Hematopoietic multipotent progenitor cell treated with erythropoietin and hydrocortisone succinate and interleukin-3 and kit ligand, for 4 days (in vitro differentiated cells): ENCODE data around the gene PARD6B.

ENCODE experiments used
- DNase-seq: peaks from one replicate; pipeline ENCODE4 v3.0.0-alpha.2; 2015

The PARD6B gene

DNA sequence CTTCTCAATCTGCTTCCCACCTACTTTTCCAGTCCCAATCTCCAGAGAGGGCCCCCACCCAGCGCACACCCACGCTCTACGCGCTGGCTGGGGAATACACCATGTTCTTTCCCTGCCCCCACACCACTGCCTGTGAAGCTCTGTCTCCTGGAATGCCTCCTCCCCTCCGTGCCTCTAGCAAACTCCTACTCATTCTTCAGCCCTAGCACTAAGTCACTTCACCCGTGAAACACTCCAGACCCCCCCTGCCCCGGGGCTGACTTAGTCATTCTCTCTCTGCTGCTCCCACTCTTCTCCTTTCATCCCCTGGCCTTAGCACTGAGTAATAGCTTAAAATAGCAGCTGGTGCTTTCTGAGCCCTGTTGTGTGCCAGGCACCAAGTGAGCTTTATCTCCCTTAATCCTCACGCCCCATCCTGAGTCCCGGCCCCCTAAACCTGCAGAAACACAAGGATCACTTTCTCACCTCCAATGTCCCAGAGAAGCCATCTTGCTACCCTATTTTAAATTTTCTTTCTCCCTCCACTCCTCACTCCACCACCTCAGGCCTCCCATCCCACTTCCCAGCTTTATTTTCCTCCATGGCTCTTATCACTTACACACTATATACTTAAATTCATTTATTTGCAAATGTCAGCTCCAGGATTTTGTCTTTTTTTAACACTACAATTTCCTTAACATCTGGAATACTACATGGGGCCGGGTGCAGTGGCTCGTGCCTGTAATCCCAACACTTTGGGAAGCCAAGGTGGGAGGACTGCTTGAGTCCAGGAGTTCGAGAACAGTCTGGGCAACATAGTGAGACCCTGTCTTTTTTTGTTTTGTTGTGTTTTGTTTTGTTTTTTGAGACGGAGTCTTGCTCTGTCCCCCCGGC lies 6.3 kb upstream of the PARD6B start:
- DNase-seq: no peak

DNA sequence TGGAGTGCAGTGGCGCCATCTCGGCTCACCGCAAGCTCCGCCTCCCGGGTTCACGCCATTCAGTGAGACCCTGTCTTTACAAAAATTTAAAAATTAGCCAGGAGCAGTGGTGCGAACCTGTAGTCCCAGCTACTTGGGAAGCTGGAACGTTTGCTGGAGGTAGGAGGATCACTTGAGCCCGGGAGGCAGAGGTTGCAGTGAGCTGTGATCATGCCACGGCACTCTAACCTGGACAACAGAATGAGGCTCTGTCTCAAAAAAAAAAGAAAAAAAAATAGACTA lies 5.7 kb upstream of the PARD6B start:
- DNase-seq: no peak

DNA sequence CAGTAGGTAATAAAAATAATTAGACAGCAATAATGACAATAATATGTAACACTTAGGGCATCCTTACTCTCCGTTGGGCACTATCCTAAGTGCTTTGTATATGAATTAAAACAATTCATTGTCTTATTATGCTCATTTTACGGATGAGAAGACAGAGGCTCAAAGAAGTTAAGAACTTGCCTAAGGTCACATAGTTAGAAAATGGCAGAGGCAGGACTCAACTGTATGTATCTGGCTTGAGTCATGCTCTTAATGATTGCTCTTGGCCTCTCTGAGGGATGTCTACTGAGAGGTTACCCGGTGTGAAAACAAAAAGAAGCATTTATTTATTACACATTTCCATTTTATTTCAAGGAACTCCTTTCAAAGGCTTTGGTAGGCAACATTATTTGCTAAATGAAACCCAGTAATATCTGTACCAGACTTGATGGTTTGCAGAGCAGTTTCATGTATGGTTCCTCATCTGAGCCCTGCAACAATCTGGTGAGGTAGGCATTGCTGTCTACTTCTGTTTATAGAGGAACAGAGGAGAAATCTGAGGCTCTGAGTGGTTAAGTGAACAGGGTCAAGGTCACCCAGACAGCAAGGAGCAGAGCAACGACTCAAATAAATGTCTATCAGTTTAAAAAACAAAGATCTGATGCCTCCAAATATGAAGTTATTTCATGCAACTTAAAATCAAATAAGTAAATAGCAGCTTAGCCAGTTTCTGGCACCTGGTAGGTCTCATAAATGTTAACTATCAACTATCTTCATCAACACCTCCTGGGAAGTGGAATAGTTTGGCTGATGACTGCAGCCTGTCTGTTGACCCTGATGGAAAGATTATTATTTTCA lies 4.2 kb upstream of the PARD6B start:
- no peak for DNase-seq

DNA sequence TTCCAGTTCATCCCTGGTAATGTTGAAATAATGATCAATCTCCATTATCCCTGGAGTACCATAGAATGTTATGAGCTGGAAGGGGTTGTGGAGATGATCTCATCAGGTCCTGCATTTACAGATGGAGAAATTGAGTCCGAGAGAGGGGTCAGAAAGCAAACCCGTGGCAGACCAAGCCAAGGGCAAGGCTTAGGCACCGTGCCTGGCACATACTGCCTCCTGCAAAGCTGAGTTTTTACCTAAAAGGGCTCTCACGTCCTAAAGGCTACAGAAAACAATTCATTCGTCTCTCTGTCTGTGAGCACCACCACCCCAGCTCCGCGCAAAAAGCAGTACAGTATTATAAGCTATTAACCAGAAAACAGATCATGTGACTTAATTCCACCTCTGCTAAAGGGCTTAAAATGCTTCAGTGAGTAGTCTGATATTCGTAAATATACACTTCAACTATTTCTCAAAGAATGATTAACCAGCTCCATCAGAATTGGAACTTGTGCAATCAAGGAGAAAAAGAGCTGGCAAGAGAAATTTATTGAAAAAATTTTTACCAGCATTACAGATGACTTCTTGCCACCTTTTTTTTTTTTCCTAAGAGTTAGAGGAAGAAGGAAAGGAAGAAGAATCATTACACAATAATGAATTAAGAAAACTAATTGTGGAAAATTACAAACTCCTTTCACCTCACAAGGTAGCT lies 3.4 kb upstream of the PARD6B start:
- no peak for DNase-seq

DNA sequence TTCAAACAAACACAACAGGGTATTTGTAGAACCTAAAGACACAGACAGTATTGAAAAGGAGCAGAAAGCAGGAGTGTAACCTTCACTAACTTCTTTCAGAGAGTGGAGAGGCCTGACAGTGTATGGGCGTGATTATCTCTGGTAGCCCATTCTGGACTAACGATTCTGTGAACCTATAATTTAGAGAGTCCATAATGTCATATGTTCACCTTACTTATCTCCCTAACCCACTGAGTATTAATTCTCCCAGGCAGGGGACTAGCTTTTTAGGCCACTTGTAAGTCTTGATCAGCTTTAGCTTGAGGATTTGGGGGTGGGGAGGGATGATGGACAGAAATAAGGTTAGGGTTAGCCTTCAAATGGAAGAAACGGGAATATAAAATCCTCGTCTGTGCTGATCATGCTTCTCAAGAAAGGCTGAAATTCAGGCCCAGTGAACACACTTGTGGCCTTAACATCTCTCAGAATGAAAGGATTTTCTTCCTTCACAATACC lies 2.8 kb upstream of the PARD6B start:
- DNase-seq: no peak

DNA sequence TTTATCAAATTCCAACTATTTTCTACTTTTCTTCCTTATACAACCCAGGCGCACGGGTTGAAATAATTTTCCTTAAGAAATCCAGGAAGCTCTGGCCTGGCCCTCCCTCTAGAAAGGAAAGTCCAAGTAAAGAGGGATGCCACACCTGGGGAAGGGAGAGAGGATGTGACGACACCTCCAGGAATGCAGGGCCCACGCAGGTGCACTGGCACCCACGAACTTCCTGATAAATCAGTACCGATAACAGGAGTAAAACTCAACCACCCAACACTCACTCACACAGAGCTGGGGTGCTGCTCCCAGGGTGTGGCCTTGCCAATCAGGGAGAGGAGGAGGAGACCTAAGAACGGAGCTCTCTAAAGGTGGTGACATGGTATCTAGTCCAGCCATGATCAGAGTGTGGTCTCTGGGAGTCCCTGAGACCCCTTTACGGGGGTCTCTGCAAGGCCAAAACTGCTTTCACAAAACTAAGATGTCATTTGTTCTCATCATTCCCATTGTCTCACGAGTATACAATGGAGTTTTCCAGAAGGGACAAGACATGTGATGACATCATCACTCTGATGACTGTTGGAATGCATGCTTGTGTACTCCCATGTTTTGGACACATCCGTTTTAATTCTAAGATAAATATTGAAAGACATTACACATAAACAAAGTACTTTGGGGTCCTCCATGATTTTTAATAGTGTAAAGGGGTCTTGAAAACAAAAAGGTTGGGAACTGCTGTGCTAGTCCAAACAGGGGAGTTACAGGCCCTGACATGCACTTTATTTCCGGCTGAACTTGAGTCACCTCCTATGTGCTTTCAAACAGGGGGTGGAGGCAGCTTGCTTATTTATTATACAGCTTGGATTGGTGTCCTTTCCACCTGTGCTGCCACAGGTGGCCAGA lies 2.2 kb upstream of the PARD6B start:
- DNase-seq: no peak

DNA sequence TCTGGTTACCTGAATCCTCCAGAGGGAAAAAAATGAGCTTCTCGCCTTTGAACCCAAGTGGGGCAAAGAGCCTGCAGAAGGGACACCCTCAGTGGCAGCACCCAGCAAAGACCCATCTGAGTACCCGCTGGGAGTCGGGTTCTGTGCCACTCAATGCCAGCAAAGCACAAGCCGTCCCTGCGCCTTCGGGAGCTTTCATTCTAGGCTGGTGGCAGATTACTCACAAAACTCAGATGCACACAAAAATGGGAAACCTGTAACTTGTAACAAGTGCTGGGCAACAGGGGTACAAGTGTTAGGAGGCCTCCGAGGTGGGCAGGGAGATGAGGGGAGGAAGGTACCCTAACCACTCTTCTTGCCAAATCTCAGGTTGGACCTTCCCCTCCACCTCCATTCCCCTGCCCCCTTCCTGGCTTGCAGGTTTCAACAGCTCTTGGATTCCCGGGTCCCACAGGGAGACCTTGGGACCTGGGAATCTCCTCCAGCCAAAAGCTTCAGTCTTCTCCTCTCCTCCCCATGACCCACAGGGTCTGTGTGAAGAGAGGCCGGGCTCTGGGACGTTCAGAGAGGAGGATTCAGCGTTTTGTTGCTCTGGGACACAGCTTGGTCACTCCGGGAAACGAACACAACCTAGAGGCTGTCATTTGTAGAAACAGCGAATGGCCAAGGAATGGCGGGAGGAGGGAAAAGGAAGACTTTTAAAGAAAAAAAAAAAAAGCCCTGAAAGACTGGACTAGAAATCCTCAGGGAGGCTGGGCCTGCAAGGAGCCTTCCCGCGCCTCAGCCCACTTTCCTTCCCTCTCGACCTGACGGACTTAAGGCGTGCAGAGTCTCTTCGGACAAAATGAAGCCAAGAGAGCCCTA lies 1.2 kb upstream of the PARD6B start:
- DNase-seq: no peak

DNA sequence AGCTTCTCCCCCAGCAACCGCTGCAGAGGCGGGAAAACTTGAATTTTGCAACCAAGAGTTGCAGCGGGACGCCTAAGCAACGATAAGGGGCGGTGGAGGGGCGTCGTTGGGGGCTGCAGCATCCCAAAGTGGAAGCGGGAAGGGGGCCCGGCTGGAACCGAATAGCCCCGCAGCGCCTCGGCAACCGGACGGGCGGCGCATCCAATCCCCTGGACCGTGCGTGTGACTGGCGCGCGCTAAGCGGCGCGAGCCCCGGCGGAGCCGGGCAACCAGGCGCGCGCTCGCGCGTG lies 670 bp upstream of the PARD6B start:
- no peak for DNase-seq

DNA sequence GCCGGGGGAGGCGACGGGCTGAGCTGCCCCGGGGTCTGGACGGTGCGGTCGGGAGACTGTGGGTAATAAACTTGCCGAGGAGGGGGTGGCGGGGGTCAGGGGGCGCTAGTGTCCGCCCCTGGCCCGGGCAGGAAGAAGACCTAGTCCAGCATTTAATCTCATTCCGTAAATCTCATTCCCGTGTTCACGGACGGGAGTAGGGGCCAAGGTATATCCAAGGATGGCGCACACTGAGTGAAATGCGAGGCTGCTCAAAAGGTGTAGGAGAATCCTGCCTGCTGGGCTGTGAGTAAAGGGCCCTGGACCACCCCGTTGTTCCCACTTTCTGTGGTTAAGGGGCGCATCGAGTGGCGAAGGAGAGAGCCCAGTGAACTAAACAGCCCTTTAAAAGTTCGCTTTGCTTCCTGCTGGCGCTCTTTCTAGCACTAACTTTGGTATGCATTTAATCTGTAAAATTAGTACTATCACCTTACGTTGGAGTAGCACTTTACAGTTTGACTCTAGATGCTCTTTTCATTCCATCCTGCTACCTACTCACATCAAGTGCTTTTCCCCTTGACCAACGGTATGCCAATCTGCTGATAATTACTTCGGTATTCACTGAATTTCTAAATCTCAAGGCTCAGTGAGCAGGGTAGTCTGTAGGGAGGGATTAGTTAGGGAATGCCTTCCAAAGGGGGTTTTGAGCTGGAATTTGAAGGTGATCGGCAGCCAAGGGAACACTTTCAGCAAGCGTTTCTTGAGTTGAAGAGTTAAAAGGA lies 730 bp downstream of the PARD6B start:
- no peak for DNase-seq

DNA sequence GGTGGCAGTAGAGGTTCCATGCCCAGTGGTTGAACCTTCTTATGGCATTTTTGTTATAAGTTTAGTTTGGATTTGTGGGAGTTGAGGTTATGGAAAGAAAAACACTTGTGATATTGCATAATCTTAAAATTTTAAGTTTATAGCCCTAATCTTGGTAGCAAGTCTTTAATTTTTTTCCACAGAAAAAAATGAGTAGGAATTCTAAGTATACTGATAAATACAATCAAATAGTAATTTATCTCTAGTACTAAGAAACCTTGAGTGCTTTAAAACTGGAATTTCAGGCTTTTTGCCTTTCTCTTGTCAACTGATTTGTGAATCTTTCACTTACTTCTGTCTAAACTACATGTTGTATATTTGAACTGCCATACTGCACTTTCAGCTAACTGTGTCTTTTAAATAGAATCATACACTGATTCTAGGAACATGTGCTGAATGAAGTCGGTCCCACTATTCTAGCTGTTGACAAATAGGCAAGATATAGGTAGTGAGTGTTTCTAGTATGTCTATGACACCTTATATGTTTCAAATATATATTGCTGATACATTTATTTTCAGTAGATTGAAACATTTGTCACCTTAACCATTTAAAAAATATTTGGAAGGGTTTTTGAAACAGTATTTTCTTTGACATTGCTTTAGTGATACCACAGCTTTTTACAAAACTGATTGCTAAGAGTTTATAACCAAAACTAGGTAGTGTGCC lies 2.4 kb downstream of the PARD6B start:
- DNase-seq: no peak

DNA sequence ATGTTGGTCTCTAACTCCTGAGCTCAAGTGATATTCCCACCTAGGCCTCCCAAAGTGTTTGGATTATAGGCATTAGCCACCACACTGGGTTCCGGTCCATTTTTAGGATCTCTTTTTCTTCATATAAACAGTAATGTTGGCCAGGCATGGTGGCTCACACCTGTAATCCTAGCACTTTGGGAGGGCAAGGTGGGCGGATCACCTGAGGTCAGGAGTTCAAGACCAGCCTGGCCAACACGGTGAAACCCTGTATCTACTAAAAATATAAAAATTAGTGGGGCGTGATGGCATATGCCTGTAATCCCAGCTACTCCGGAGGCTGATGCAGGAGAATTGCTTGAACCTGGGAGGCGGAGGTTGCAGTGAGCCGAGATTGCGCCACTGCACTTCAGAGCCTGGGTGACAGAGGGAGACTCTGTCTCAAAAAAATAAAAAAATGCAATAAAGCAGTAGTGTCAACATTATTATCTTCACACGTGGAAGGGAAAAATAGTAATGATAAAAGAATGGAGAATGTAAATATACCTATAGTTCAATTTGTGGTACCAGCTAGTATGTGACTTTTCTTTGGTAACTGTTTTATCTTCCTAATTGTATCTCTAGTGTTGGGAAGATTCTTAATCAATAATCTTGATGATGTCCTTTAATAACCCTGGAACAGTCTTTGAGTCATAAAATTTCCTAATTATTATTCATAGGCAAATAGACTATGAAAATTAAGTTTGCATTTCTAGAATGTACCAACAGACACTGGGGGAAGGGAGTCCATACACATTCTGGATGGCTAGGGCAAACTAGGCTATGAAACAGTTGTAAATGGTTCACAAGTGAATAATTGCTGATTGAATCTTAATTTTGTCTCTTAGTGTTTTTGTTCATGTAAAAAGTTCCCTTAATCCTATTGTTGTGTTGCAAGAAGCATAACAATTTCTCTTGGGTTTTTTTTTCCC lies 3.6 kb downstream of the PARD6B start:
- DNase-seq: no peak

DNA sequence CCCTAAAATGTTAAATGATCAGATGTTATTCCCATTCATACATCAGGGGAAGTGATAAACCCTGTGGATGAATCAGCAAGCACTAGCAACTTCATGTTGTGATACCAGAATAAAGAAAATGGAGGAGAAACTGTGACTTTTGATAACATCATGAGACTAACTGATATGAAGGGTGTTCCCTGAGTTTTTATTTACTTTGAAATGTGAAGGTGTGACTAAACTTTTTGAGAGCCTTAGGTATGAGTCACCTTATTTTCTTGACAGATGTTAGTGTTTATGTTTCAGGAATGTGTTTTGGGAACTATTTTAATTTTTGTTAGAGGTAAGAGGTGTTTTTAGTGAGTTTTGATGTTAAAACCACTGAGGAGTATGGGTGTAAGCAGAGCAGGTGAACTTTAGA lies 4.4 kb downstream of the PARD6B start:
- DNase-seq: no peak

DNA sequence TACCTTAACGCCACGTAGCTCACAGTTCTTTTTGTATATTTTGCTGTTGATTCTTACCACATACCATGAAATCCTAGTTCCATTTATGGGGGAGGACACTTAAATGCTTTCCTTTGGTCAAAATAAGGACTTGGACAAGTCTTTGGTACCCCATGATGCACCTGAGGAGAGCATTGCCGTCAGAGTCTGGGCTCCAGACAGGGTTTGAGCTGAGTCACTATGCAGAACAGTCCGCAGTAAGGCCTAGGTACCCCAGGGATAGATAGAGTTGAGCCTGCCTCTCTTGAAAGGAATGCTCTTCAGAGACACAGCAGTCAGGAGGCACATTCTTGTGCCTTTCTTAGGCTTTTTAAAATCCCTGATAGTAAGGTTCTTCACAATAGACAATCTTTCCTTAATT lies 6.0 kb downstream of the PARD6B start:
- DNase-seq: no peak

DNA sequence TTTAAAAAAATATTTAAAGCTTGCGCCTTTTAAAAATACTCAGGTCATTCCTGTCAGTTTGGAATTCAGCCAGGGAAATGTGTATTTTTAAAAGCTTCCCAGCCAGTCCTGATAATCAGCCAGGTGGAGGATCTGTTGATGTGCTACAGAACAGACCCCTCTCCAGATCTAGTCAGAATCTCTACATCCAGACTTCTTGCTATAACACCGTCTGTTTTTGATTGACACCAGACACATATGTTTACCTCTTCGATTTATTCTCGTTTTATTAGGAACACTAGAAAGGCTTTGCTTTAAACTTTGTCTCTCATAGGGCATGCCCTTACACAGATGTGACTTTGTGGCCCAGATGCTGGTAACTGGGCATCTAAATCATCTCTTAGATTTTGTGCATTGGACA lies 11.7 kb downstream of the PARD6B start:
- no peak for DNase-seq

DNA sequence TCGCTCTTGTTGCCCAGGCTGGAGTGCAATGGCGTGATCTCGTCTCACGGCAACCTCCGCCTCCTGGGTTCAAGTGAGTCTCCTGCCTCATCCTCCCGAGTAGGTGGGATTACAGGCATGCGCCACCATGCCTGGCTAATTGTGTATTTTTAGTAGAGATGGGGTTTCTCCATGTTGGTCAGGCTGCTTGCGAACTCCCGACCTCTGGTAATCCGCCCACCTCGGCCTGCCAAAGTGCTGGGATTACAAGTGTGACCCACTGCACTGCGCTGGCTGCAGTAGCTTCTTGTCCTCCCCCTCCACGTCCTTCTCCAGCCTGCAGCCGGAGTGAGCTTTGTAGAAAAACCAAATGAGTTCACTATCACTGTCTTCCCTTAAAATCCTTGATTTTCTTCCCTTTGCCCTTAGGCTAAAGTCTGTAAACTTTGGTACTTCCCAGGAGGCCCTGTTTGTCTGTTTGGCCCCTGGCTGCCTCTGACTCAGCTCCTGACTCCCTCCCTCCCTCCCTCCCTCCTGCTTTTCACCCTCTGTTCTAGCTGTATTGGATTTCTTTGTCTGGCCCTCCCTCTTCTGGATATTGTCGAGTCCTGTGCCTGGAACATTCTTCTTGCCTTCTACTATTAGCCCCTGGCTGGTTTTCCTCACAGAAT lies 12.9 kb downstream of the PARD6B start:
- no peak for DNase-seq

DNA sequence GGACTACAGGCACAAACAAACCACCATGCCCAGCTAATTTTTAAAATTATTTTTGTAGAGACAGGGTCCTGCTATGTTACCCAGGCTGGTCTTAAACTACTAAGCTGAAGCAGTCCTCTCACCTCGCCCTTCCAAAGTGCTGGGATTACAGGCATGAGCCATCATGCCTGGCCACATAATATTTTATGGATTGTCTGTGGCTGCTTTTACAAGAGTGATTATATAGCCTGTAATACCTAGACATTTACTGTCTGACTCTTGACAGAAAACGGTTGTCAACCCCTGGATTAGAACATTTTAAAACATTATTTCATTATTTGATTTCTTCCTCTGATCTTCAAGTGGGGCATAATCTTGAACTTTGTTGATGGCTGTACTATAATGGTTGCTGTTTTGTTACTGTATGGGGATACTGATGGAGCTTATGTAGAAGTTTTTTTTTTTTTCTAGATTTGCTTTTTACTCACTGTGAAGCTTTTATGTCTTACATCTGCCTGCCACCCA lies 14.3 kb downstream of the PARD6B start:
- no peak for DNase-seq

DNA sequence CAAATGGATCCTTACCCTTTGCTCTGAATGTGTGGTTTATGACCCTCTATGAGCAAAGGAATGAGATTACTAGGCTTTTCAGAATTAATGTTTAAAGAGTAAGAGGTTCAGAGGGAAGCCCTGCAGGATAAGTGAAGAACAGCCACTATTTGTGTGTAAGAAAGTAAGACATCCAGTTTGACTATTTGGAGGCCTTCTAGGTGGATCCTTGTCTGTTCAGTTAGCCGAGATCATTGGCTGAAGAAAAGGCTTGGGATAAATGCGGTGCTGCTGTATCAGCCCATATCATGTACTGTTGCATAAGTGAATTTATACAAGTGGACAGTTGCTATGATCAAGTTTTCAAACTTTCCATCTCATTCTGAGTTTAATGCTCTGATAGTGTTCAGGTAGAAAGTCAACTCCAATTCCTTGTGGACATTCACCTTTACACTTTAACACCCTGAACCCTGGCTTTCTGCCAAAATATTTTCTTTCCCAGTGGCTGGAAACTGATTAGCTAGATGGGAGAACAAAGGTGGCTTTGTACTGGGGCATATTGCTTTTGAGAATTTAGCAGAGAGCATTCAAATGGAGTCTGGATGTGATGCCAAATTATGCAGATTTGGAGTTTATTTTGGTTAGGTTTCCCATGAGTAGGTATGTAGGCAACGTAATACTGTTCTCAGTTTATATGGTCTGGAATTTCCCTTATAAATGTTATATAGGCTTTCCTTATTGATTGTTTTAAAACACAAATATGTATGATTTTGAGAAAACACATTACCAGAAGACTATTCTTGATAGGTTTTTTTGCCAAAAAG lies 15.0 kb downstream of the PARD6B start:
- DNase-seq: no peak

DNA sequence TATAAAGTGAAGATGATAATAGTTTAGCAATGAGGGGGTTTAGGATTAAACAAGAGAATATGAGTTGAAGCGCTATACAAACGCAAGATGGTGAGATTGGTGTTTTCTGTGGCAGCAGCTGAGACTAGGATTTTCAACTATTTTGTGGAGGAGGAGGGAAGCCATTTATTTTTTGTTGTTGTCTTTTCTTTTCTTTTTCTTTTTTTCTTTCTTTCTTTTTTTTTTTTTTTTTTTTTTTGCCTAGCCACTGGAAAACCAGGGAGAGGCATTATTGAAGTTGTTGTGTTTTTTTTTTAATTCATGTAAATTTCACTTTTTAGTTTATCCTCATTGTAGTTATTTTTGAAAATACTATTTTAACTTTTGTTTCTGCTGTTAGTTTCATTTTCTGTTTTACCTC lies 15.9 kb downstream of the PARD6B start:
- DNase-seq: no peak
